ENCODE results near the gene SF1. TPM values are rescaled to one million over a fixed set of nuclear protein-coding genes. Genes with fewer than 3 reads are reported as not detected.

The SF1 gene
- total RNA-seq, 1 experiment from 2014 or later = 285 TPM

- no peak for TF ChIP-seq CBFB (CRISPR knock-in tag; IDR thresholded peaks at IDR 0.05; ENCODE audit: low read depth)
- TF ChIP-seq JAZF1 (CRISPR knock-in tag; IDR thresholded peaks at IDR 0.05) = no peak
- TF ChIP-seq E2F4 (CRISPR knock-in tag; IDR thresholded peaks at IDR 0.05; ENCODE audit: borderline replicate concordance, low read depth) = no peak
These were observed 19.8 kb downstream of the SF1 start (continued) for GRCh38 chr11:64758330-64759079.

GRCh38 chr11:64757549-64758329, 20.6 kb downstream of the SF1 start:
- no peak overlapping the region for H3K27ac Mint-ChIP-seq
- H3K36me3 Mint-ChIP-seq = no peaks in the 10 kb centered on the region
- no peak for DNase-seq (ENCODE audit: low spot score)
- no peak overlapping the region for H3K4me3 Mint-ChIP-seq
- ChIA-PET CTCF (interaction anchor here (7.5 kb wide), 1 partner anchor 16 kb away, joined by 150 read pairs; the partner anchor contains the start of gene RASGRP2), POLR2A (no interaction called here)
- no peaks in the 10 kb centered on the region for H3K9me3 Mint-ChIP-seq
- peaks cover 56% of the 10 kb centered on the region for H3K4me1 Mint-ChIP-seq
- ATAC-seq = no peak
- TF ChIP-seq ZMAT4 (CRISPR knock-in tag; IDR thresholded peaks at IDR 0.05) = no peak
- TF ChIP-seq TP53 (CRISPR knock-in tag; IDR thresholded peaks at IDR 0.05) = no peak
- TF ChIP-seq FOXP1 (CRISPR knock-in tag; IDR thresholded peaks at IDR 0.05; ENCODE audit: borderline replicate concordance) = no peak
- no peak for TF ChIP-seq USF2 (CRISPR knock-in tag; IDR thresholded peaks at IDR 0.05)
- no peak for TF ChIP-seq PRDM15 (CRISPR knock-in tag; IDR thresholded peaks at IDR 0.05)
- no peak for TF ChIP-seq KAT7 (CRISPR knock-in tag; IDR thresholded peaks at IDR 0.05; ENCODE audit: borderline replicate concordance)
- no peak for TF ChIP-seq TCF7 (CRISPR knock-in tag; IDR thresholded peaks at IDR 0.05; ENCODE audit: low read depth)
- no peak for TF ChIP-seq NFATC4 (CRISPR knock-in tag; IDR thresholded peaks at IDR 0.05)
- no peak for TF ChIP-seq NR3C1 (CRISPR knock-in tag; conservative IDR thresholded peaks at IDR 0.05; ENCODE audit: low read depth)
- TF ChIP-seq ZNF138 (CRISPR knock-in tag; conservative IDR thresholded peaks at IDR 0.05) = no peak
- TF ChIP-seq SMAD3 (CRISPR knock-in tag; IDR thresholded peaks at IDR 0.05; ENCODE audit: borderline replicate concordance) = no peak
- H3K27me3 Mint-ChIP-seq (ENCODE audit: low read depth) = no peaks in the 10 kb centered on the region; the same call in 1 of the 2 replicates

GRCh38 chr11:64755681-64756361, 22.5 kb downstream of the SF1 start:
- Mint-ChIP-seq H3K27me3 (ENCODE audit: low read depth) (no peaks in the 10 kb centered on the region; the same call in 1 of the 2 replicates), H3K27ac (no peak overlapping the region), H3K9me3 (no peaks in the 10 kb centered on the region), H3K4me3 (no peak overlapping the region), H3K36me3 (no peaks in the 10 kb centered on the region), H3K4me1 (peaks cover 39% of the 10 kb centered on the region)
- ChIA-PET CTCF (interaction anchor here (1.0 to 4.9 kb wide), 2 partner anchors 9 to 12 kb away, joined by 3 to 30 read pairs; partner anchors contain the start of gene RASGRP2), POLR2A (no interaction called here)
- no peak for DNase-seq (ENCODE audit: low spot score)
- no peak for ATAC-seq
- TF ChIP-seq ZNF138 (CRISPR knock-in tag; conservative IDR thresholded peaks at IDR 0.05) (no peak), JUN (CRISPR knock-in tag; IDR thresholded peaks at IDR 0.05) (no peak), NR3C1 (CRISPR knock-in tag; conservative IDR thresholded peaks at IDR 0.05; ENCODE audit: low read depth) (no peak), ZNF232 (CRISPR knock-in tag; IDR thresholded peaks at IDR 0.05) (no peak), CBFB (CRISPR knock-in tag; IDR thresholded peaks at IDR 0.05; ENCODE audit: low read depth) (no peak), JAZF1 (CRISPR knock-in tag; IDR thresholded peaks at IDR 0.05) (no peak), ATF6 (CRISPR knock-in tag; IDR thresholded peaks at IDR 0.05) (no peak), ZSCAN18 (CRISPR knock-in tag; IDR thresholded peaks at IDR 0.05) (no peak)
